Lower leg skin (tissue), 3 donors: ENCODE results near the gene MAP4K2.

ENCODE experiments used
- POLR2A ChIP-seq, 2 donors: fragments of 450-650 bp; IDR thresholded peaks; one replicate each; pipeline ENCODE4 v1.6.1; 2016 to 2017; ENCODE audit warnings: antibody characterized with exemption in 2 of 2, mild to moderate bottlenecking in 1 of 2, moderate library complexity in 1 of 2
- TF ChIP-seq, protein P1 (sequence below), 3 donors: fragments of 450-650 bp; IDR thresholded peaks; one replicate each; pipeline ENCODE4 v1.5.1; 2016; ENCODE audit warnings: antibody characterized with exemption in 3 of 3, mild to moderate bottlenecking in 3 of 3, moderate library complexity in 2 of 3

DNA sequence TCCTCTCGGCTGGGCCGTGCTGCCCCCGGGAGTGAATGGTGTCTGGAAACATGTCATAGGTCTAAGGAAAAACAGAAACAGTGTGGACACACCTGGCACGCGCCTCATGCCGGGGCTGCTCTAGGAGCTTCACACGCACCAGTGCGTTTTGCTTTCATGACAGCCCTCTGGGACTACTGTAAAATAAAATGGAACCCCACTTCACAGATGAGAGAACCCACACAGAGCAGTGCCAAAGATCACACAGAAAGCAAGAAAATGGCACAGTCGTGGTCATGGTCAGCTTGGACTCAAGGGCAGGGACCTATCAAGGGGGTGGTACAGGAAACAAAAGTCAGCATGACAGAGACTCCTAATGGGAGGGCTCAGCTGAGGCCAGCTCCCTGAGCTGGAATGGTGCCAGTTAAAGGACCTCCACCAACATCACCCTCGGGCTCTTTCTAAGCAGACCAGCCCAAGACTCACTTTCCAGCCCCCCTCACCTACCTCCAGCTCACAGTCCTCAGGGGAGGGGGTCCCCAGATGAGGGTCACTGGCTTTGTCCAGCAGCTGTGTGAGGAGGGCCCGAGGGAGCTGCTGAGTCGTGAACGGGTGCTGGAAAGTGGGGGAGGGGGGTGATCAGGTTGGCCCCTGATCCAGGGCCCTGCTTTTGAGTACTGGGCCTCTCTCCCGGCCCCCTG is 3.3 kb downstream of the MAP4K2 start:
- TF ChIP-seq, protein P1, sequence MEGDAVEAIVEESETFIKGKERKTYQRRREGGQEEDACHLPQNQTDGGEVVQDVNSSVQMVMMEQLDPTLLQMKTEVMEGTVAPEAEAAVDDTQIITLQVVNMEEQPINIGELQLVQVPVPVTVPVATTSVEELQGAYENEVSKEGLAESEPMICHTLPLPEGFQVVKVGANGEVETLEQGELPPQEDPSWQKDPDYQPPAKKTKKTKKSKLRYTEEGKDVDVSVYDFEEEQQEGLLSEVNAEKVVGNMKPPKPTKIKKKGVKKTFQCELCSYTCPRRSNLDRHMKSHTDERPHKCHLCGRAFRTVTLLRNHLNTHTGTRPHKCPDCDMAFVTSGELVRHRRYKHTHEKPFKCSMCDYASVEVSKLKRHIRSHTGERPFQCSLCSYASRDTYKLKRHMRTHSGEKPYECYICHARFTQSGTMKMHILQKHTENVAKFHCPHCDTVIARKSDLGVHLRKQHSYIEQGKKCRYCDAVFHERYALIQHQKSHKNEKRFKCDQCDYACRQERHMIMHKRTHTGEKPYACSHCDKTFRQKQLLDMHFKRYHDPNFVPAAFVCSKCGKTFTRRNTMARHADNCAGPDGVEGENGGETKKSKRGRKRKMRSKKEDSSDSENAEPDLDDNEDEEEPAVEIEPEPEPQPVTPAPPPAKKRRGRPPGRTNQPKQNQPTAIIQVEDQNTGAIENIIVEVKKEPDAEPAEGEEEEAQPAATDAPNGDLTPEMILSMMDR (IDR thresholded peaks at IDR 0.05) = no peak
- TF ChIP-seq POLR2A (IDR thresholded peaks at IDR 0.05) = no peak
